HL-60 (cell line): Measurements from ENCODE around the gene DNAJC12.

Source experiments
- GABPA ChIP-seq: IDR thresholded peaks from 2 replicates; pipeline ENCODE4 v1.6.1; 2012; ENCODE audit warnings: low read depth
- POLR2AphosphoS5 ChIP-seq: IDR thresholded peaks from 2 replicates; pipeline ENCODE4 v1.6.1; 2012; ENCODE audit warnings: low read depth
- REST ChIP-seq: IDR thresholded peaks from 2 replicates; pipeline ENCODE4 v1.6.1; 2012; ENCODE audit warnings: low read depth; ENCODE audit not compliant: insufficient replicate concordance
- SPI1 ChIP-seq: IDR thresholded peaks from 2 replicates; pipeline ENCODE4 v1.6.1; 2012; ENCODE audit warnings: low read depth, mild to moderate bottlenecking, borderline replicate concordance
- TF ChIP-seq, protein P1 (sequence below): IDR thresholded peaks from one replicate; pipeline ENCODE4 v1.5.1; 2011; ENCODE audit warnings: low read length, control low read depth, inconsistent platforms; ENCODE audit not compliant: insufficient read depth

DNA sequence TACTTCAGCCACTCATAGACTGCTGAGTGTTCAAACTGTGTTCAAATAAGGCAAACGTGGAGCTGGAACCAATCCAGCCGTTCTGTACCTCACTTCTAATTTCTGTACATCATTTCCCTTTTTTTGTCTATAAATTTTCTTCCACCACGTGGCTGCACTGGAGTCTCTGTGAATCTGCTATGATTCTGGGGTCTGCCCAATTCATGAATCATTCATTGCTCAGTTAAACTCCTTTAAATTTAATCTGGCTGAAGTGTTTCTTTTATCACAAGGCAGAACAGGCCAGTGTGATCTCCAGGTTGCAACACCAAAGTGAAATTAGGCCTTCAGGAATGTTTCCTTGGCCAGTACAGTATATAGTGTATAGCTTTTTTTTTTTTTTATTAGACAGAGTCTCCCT, 53.5 kb downstream of the DNAJC12 start:
- TF ChIP-seq, protein P1, sequence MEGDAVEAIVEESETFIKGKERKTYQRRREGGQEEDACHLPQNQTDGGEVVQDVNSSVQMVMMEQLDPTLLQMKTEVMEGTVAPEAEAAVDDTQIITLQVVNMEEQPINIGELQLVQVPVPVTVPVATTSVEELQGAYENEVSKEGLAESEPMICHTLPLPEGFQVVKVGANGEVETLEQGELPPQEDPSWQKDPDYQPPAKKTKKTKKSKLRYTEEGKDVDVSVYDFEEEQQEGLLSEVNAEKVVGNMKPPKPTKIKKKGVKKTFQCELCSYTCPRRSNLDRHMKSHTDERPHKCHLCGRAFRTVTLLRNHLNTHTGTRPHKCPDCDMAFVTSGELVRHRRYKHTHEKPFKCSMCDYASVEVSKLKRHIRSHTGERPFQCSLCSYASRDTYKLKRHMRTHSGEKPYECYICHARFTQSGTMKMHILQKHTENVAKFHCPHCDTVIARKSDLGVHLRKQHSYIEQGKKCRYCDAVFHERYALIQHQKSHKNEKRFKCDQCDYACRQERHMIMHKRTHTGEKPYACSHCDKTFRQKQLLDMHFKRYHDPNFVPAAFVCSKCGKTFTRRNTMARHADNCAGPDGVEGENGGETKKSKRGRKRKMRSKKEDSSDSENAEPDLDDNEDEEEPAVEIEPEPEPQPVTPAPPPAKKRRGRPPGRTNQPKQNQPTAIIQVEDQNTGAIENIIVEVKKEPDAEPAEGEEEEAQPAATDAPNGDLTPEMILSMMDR = no peak
- TF ChIP-seq POLR2AphosphoS5 = no peak
- no peak for TF ChIP-seq GABPA
- TF ChIP-seq REST = no peak
- TF ChIP-seq SPI1 = peak; percentile 19; the same call in 1 of the 2 replicates
